Heart left ventricle (tissue), 16 donors: ENCODE measurements around the gene ADGRA1. TPM values are rescaled to one million over a fixed set of nuclear protein-coding genes. Genes with fewer than 3 reads are reported as not detected.

Experiments
- ATAC-seq, 4 donors: fragments of 200-7000 bp; cut with Tn5 transposase; one replicate each; pipeline ENCODE4 v1.9.1; 2020 to 2022; ENCODE audit warnings: moderate library complexity in 4 of 4, mild to moderate bottlenecking in 3 of 4, moderate number of reproducible peaks in 1 of 4
- DNase-seq, 5 donors: peaks; one replicate each; pipeline ENCODE4 v3.0.0-alpha.2; 2020
- H3K27ac ChIP-seq, 12 donors: fragments of 200-600 bp; sonication (generic) in 4 of 12; one replicate each; pipeline versions ENCODE4 v1.5.0 to v1.8.0; 2016 to 2022; ENCODE audit warnings: mild to moderate bottlenecking in 2 of 12
- H3K27me3 ChIP-seq, 9 donors: fragments of 200-600 bp; sonication (generic) in 2 of 9; one replicate each; pipeline versions ENCODE4 v1.5.1 to v1.8.0; 2016 to 2022; ENCODE audit warnings: mild to moderate bottlenecking in 3 of 9
- H3K36me3 ChIP-seq, 9 donors: fragments of 200-600 bp; sonication (generic) in 2 of 9; one replicate each; pipeline versions ENCODE4 v1.5.0 to v1.8.0; 2018 to 2022; ENCODE audit warnings: mild to moderate bottlenecking in 2 of 9
- H3K4me1 ChIP-seq, 12 donors: fragments of 200-600 bp; sonication (generic) in 4 of 12; one replicate each; pipeline versions ENCODE4 v1.5.0 to v1.8.0; 2016 to 2022; ENCODE audit warnings: mild to moderate bottlenecking in 3 of 12
- H3K4me3 ChIP-seq, 12 donors: fragments of 200-600 bp; sonication (generic) in 4 of 12; one replicate each; pipeline versions ENCODE4 v1.5.0 to v1.8.0; 2017 to 2022; ENCODE audit warnings: mild to moderate bottlenecking in 9 of 12, moderate library complexity in 4 of 12
- H3K9me3 ChIP-seq, 12 donors: fragments of 200-600 bp; sonication (generic) in 4 of 12; one replicate each; pipeline versions ENCODE4 v1.5.0 to v1.8.0; 2016 to 2022; ENCODE audit warnings: mild to moderate bottlenecking in 1 of 12
- CTCF ChIP-seq, 12 donors: fragments of 200-600 bp; sonication (generic) in 4 of 12; IDR thresholded peaks; one replicate each; pipeline versions ENCODE4 v1.5.0 to v1.8.0; 2018 to 2022; ENCODE audit warnings: antibody characterized with exemption in 12 of 12, mild to moderate bottlenecking in 5 of 12
- POLR2A ChIP-seq, 2 donors: fragments of 450-650 bp; IDR thresholded peaks; one replicate each; pipeline ENCODE4 v1.6.1; 2017; ENCODE audit warnings: antibody characterized with exemption in 2 of 2, mild to moderate bottlenecking in 2 of 2, moderate library complexity in 2 of 2
- WGBS, 4 donors: extraction: QIAGEN DNeasy Blood & Tissue Kit in 2 of 4; methylation state at CpG; one replicate each; pipeline versions ENCODE4 v1.1.5 to v1.1.7; 2013 to 2018; 5-methylcytosine and 5-hydroxymethylcytosine counted together
- intact Hi-C, 10 donors: fragments of 100-400 bp; cut with DNase I; formaldehyde crosslinking; loops; one replicate each; pipeline versions ENCODE4 v1.11.1 to v1.14.2; 2022
- polyA plus RNA-seq, 2 donors: library from polyadenylated mRNA; stranded (reverse); fragments of 200-250 nt; gene quantifications; one replicate each; pipeline ENCODE4 v1.2.3, GENCODE V29; 2013
- total RNA-seq, 9 donors: library from RNA; depleted of rRNA in 2 of 9; stranded (reverse); fragments of >200 nt in 2 of 9; fragmentation: NEBNext Ultra II Directional in 3 of 9; extraction: Animal tissue kit (Norgen Biotek cat#: 25700) in 3 of 9; gene quantifications; one replicate each; pipeline versions ENCODE4 v1.1.0 to v1.2.4, GENCODE V29; 2016 to 2023
- donor health status: ischemic (EF 13 %, LVEDD 7.1; RV severe dilation, severe dysfunction).
- donor health status: healthy with polysubstance abuse.
- donor health status: DM: no; HTN: yes; CAD: no.
- donor health status: DM: no; HTN: no; CAD: no.
- donor health status: ischemic (EF 25% LVEDD 6.9; RV normal size, moderate dysfunction).
- donor health status: ischemic (EF 25% LVEDD 5.7; RV mildly dilated, moderate dysfunction).
- donor health status: healthy.
- donor health status: DM: yes; HTN: yes; CAD: no.
- donor health status: ischemic (EF 35%, LVEDD 5.7; RV mildly dilated, moderate dysfunction).
- donor health status: nonischemic (EF 11% LVEDD 7.7; RV severe dilation, severe dysfunction).
- donor health status: DM: yes; HTN: yes; CAD: no.
- donor health status: PGD.
- donor health status: ischemic (EF 29% LVEDD 5.4; RV normal size, mild dysfunction).
- donor health status: nonischemic (EF 23%, LVEDD 6.1; RV moderate dilation, normal function).

The ADGRA1 gene
- total and polyA plus RNA-seq, 11 donors, result 0.03 to 0.19 (median 0.13) TPM; not detected in 8

GRCh38 chr10:133129859-133130495 lies 42.3 kb downstream of the ADGRA1 start:
- peaks cover 0 to 17% (median 0%) of the 10 kb centered on the region in 9 donors for H3K27me3 ChIP-seq
- no peak overlapping the region for H3K27ac ChIP-seq
- 60 to 69% (median 65%) methylated on average over 6 to 20 of the region's 20 CpGs for WGBS, 4 donors
- H3K9me3 ChIP-seq, result no peaks in the 10 kb centered on the region
- H3K4me3 ChIP-seq, result no peak overlapping the region
- no peaks in the 10 kb centered on the region for H3K36me3 ChIP-seq
- no peak for TF ChIP-seq POLR2A (IDR thresholded peaks at IDR 0.05)
- no peak for TF ChIP-seq CTCF (IDR thresholded peaks at IDR 0.05)
- intact Hi-C loops, result loop anchor here in 6 of 10 donors (10.0 kb wide), 7 partner anchors 185 to 675 kb away; partner anchors contain the start of gene CFAP46 (in 1 of the 6)
- ATAC-seq (no peak), DNase-seq (no peak)
- H3K4me1 ChIP-seq, result peaks cover 0 to 4% (median 0%) of the 10 kb centered on the region in 12 donors

- ATAC-seq (no peak), DNase-seq (no peak)
- Histone ChIP-seq H3K9me3 (no peaks in the 10 kb centered on the region), H3K27me3 (peaks cover 0 to 11% (median 0%) of the 10 kb centered on the region in 9 donors), H3K27ac (no peak overlapping the region), H3K36me3 (no peaks in the 10 kb centered on the region), H3K4me1 (no peaks in the 10 kb centered on the region), H3K4me3 (no peak overlapping the region)
- TF ChIP-seq CTCF (IDR thresholded peaks at IDR 0.05), result no peak
- TF ChIP-seq POLR2A (IDR thresholded peaks at IDR 0.05), result no peak
- 74 to 92% (median 83%) methylated on average over 11 of the region's 11 CpGs for WGBS, 4 donors
- intact Hi-C loops, result loop anchor here in 1 of 10 donors (10.0 kb wide), 1 partner anchor 466 kb away; no protein-coding TSS in a partner anchor
Measured at GRCh38 chr10:133130602-133131001, 42.9 kb downstream of the ADGRA1 start.

GRCh38 chr10:133131053-133131452 lies 43.3 kb downstream of the ADGRA1 start:
- intact Hi-C loops, result loop anchor here in 1 of 10 donors (10.0 kb wide), 1 partner anchor 466 kb away; no protein-coding TSS in a partner anchor
- Histone ChIP-seq H3K27me3 (peaks cover 0 to 7% (median 0%) of the 10 kb centered on the region in 9 donors), H3K27ac (no peak overlapping the region), H3K4me3 (no peak overlapping the region), H3K36me3 (no peaks in the 10 kb centered on the region), H3K9me3 (no peaks in the 10 kb centered on the region), H3K4me1 (no peaks in the 10 kb centered on the region)
- no peak for TF ChIP-seq POLR2A (IDR thresholded peaks at IDR 0.05)
- no peak for TF ChIP-seq CTCF (IDR thresholded peaks at IDR 0.05)
- ATAC-seq, result no peak
- DNase-seq, result peak in 1 of 5 donors; percentile 15
- 76 to 82% (median 80%) methylated on average over 6 to 18 of the region's 18 CpGs for WGBS, 4 donors

- no peak for TF ChIP-seq POLR2A (IDR thresholded peaks at IDR 0.05)
- TF ChIP-seq CTCF (IDR thresholded peaks at IDR 0.05), result no peak
- DNase-seq (peak in 2 of 5 donors; percentile 11 to 21), ATAC-seq (peak in 1 of 4 donors; percentile 4)
- Histone ChIP-seq H3K27me3 (no peaks in the 10 kb centered on the region), H3K9me3 (no peaks in the 10 kb centered on the region), H3K4me3 (no peak overlapping the region), H3K27ac (no peak overlapping the region), H3K4me1 (no peaks in the 10 kb centered on the region), H3K36me3 (no peaks in the 10 kb centered on the region)
- whole genome bisulfite sequencing, 4 donors, result 85 to 89% (median 86%) methylated on average over 41 of the region's 41 CpGs
- intact Hi-C loops, result loop anchor here in 1 of 10 donors (10.0 kb wide), 1 partner anchor 467 kb away; no protein-coding TSS in a partner anchor
Measured at GRCh38 chr10:133131734-133132472, 44.2 kb downstream of the ADGRA1 start.
